ENCODE data around the gene METRNL.
A peak's percentile ranks its signal among the peaks of the same experiment; 100 is the strongest.
"Not testable (repeated sequence)": the region's sequence is repeated elsewhere in the genome, so short reads cannot be mapped to it uniquely, and the experiment has no call there.

Gene METRNL

GRCh38 chr17:83079352-83079747 is at the start of gene METRNL:
Gene METRNL (plus strand): TSS chr17:83079609. CDS start chr17:83079816, 207 bp downstream.
- no peaks in the 10 kb centered on the region for H3K36me3 ChIP-seq
- no peaks in the 10 kb centered on the region for H3K27me3 ChIP-seq
- H3K4me1 ChIP-seq, result peaks cover 0 to 52% (median 44%) of the 10 kb centered on the region in 4 donors
- intact Hi-C loops (cut with DNase I; ENCODE audit: low total_unique reads), result loop anchor here (1.0 kb wide), 1 partner anchor 27 kb away; no protein-coding TSS in a partner anchor
- peak; percentile 72 to 89 for DNase-seq
- H3K4me3 ChIP-seq, result peak within 1 kb of the TSS; percentile 72 to 78
- H3K27ac ChIP-seq, result peak within 1 kb of the TSS; percentile 93 to 97
- TF ChIP-seq CTCF (IDR thresholded peaks at IDR 0.05), result no peak
- no peaks in the 10 kb centered on the region for H3K9me3 ChIP-seq

- Histone ChIP-seq H3K9me3 (no peaks in the 10 kb centered on the region), H3K27ac (no peak overlapping the region), H3K4me1 (no peaks in the 10 kb centered on the region), H3K4me3 (no peak overlapping the region), H3K36me3 (peaks cover 0 to 21% (median 3%) of the 10 kb centered on the region in 3 donors), H3K27me3 (no peaks in the 10 kb centered on the region)
- no peak for DNase-seq
- intact Hi-C loops (cut with DNase I; ENCODE audit: low total_unique reads), result no loop called here
- no peak for TF ChIP-seq CTCF (IDR thresholded peaks at IDR 0.05)
Observed at GRCh38 chr17:83030432-83030831, 49.0 kb upstream of the METRNL start.

- Histone ChIP-seq H3K36me3 (peaks cover 0 to 21% (median 9%) of the 10 kb centered on the region in 3 donors), H3K4me1 (no peaks in the 10 kb centered on the region), H3K27me3 (no peaks in the 10 kb centered on the region), H3K4me3 (no peak overlapping the region), H3K9me3 (no peaks in the 10 kb centered on the region), H3K27ac (no peak overlapping the region)
- no peak for TF ChIP-seq CTCF (IDR thresholded peaks at IDR 0.05)
- intact Hi-C loops (cut with DNase I; ENCODE audit: low total_unique reads), result no loop called here
- DNase-seq, result no peak
Observed at GRCh38 chr17:83031321-83031945, 48.0 kb upstream of the METRNL start.

- DNase-seq; H3K4me1 ChIP-seq; H3K4me3 ChIP-seq; H3K27me3 ChIP-seq; intact Hi-C loops (cut with DNase I; ENCODE audit: low total_unique reads); H3K9me3 ChIP-seq; H3K27ac ChIP-seq: not testable (repeated sequence)
- H3K36me3 ChIP-seq, result peaks cover 0 to 27% (median 10%) of the 10 kb centered on the region in 3 donors
Observed at GRCh38 chr17:83031946-83032451, 47.4 kb upstream of the METRNL start.

GRCh38 chr17:83032781-83033180 is 46.6 kb upstream of the METRNL start:
- no peaks in the 10 kb centered on the region for H3K4me1 ChIP-seq
- no peaks in the 10 kb centered on the region for H3K9me3 ChIP-seq
- no peak overlapping the region for H3K4me3 ChIP-seq
- intact Hi-C loops (cut with DNase I; ENCODE audit: low total_unique reads), result no loop called here
- no peak for TF ChIP-seq CTCF (IDR thresholded peaks at IDR 0.05)
- H3K27ac ChIP-seq, result no peak overlapping the region
- H3K36me3 ChIP-seq, result peaks cover 0 to 33% (median 10%) of the 10 kb centered on the region in 3 donors
- DNase-seq, result no peak
- H3K27me3 ChIP-seq, result no peaks in the 10 kb centered on the region

- Histone ChIP-seq H3K4me3 (no peak overlapping the region), H3K27ac (no peak overlapping the region), H3K27me3 (no peaks in the 10 kb centered on the region), H3K4me1 (no peaks in the 10 kb centered on the region), H3K9me3 (no peaks in the 10 kb centered on the region), H3K36me3 (peaks cover 0 to 30% (median 10%) of the 10 kb centered on the region in 3 donors)
- no peak for DNase-seq
- intact Hi-C loops (cut with DNase I; ENCODE audit: low total_unique reads), result no loop called here
- no peak for TF ChIP-seq CTCF (IDR thresholded peaks at IDR 0.05)
Observed at GRCh38 chr17:83034525-83034924, 44.9 kb upstream of the METRNL start.

Measured in tibial artery (tissue), 4 donors.